HCT116 (cell line): Measurements from ENCODE around the gene PIKFYVE. TPM values are rescaled to one million over a fixed set of nuclear protein-coding genes. Genes with fewer than 3 reads are reported as not detected.

Experiments used
- ATAC-seq: fragments of 200-7000 bp; cut with Tn5 transposase; 2 replicates; pipeline ENCODE4 v1.9.1; 2020; ENCODE audit warnings: mild to moderate bottlenecking, moderate library complexity
- BruUV-seq: library from RNA; stranded (reverse); fragments of 400-500 nt; replicated peaks from 2 replicates; lab custom pipeline; 2021; lab: Mats Ljungman, UMichigan
- CTCF ChIA-PET: fragments of 300-600 bp; sonication (Branson Sonifier 250); formaldehyde crosslinking; loops from one replicate; lab custom pipeline; 2021; ENCODE audit warnings: antibody characterized with exemption; lab: Charles Lee
- POLR2A ChIA-PET: fragments of 300-600, 350-600 bp; sonication (Branson Sonifier 250); formaldehyde crosslinking; loops from one replicate; lab custom pipeline; 2021; ENCODE audit warnings: antibody characterized with exemption; lab: Charles Lee
- RAD21 ChIA-PET, 2 experiments: fragments of 300-600 bp; sonication (Branson Sonifier 250); formaldehyde crosslinking; loops; one replicate each; lab custom pipeline; 2023; ENCODE audit warnings: low total read pairs in 2 of 2; ENCODE audit not compliant: uncharacterized antibody in 2 of 2, unreplicated experiment in 2 of 2, low non-redundant PET in 1 of 2; lab: Charles Lee
- DNase-seq: peaks from one replicate; pipeline ENCODE4 v3.0.0-alpha.2; 2010; ENCODE audit warnings: low read depth, low spot score
- H2AFZ ChIP-seq: fragments of 200-600 bp; shearing (Covaris generic), sonication (generic); 2 replicates; pipeline ENCODE4 v1.6.1; 2017; ENCODE audit warnings: low read depth, mixed run types, mixed read lengths, antibody characterized with exemption, low read length; ENCODE audit not compliant: poor library complexity, severe bottlenecking
- H3K27ac ChIP-seq: 2 replicates; pipeline ENCODE4 v1.5.1; 2012; ENCODE audit warnings: low read depth, low read length
- H3K27me3 ChIP-seq: fragments of 200-600 bp; sonication (generic); 2 replicates; pipeline ENCODE4 v1.6.1; 2016; ENCODE audit warnings: mixed run types, low read length, mixed read lengths; ENCODE audit not compliant: insufficient read depth
- H3K36me3 ChIP-seq, 2 experiments: fragments of 200-500 bp in 1 of 2; fragments of 200-600 bp in 1 of 2; sonication (Bioruptor generic) in 1 of 2; sonication (generic) in 1 of 2; 2 replicates each; pipeline versions ENCODE4 v1.5.1 to v1.6.1; 2014 to 2016; ENCODE audit warnings: low read length in 2 of 2, inconsistent platforms in 1 of 2, mixed read lengths in 1 of 2, mixed run types in 1 of 2; ENCODE audit not compliant: insufficient read depth in 2 of 2, control insufficient read depth in 1 of 2
- H3K4me1 ChIP-seq, 2 experiments: fragments of 200-600 bp in 1 of 2; sonication (generic) in 1 of 2; 2 replicates each; pipeline versions ENCODE4 v1.5.1 to v1.6.1; 2012 to 2017; ENCODE audit warnings: low read length in 2 of 2, inconsistent platforms in 1 of 2, mild to moderate bottlenecking in 1 of 2, mixed read lengths in 1 of 2, mixed run types in 1 of 2, moderate library complexity in 1 of 2; ENCODE audit not compliant: insufficient read depth in 2 of 2, control insufficient read depth in 1 of 2
- H3K4me2 ChIP-seq: fragments of 200-600 bp; sonication (generic); 2 replicates; pipeline ENCODE4 v1.6.1; 2017; ENCODE audit warnings: mixed run types, low read length, mixed read lengths
- H3K4me3 ChIP-seq, 2 experiments: fragments of 200-600 bp in 1 of 2; sonication (generic) in 1 of 2; replicated peaks in 1 of 2; 2 replicates each; pipeline ENCODE4 v1.5.1; 2011 to 2016; ENCODE audit warnings: low read length in 2 of 2, control low read depth in 1 of 2, low read depth in 1 of 2, mild to moderate bottlenecking in 1 of 2, mixed read lengths in 1 of 2, mixed run types in 1 of 2
- H3K79me2 ChIP-seq: fragments of 200-600 bp; sonication (generic); 2 replicates; pipeline ENCODE4 v1.6.1; 2017; ENCODE audit warnings: mild to moderate bottlenecking, mixed run types, low read length, moderate library complexity, mixed read lengths; ENCODE audit not compliant: insufficient read depth
- H3K9ac ChIP-seq: fragments of 200-600 bp; sonication (generic); 2 replicates; pipeline ENCODE4 v1.6.1; 2016; ENCODE audit warnings: low read length, mixed read lengths
- H3K9me2 ChIP-seq: fragments of 200-600 bp; sonication (generic), shearing (Covaris generic); 2 replicates; pipeline ENCODE4 v1.6.1; 2017; ENCODE audit warnings: mixed run types, mild to moderate bottlenecking, moderate library complexity; ENCODE audit not compliant: insufficient read depth
- H3K9me3 ChIP-seq, 2 experiments: fragments of 200-500 bp in 1 of 2; fragments of 200-600 bp in 1 of 2; sonication (Bioruptor generic) in 1 of 2; sonication (generic) in 1 of 2; 2 replicates each; pipeline ENCODE4 v1.6.1; 2014 to 2017; ENCODE audit warnings: low read length in 2 of 2, mixed read lengths in 2 of 2, inconsistent platforms in 1 of 2, low read depth in 1 of 2, mild to moderate bottlenecking in 1 of 2, mixed run types in 1 of 2, moderate library complexity in 1 of 2; ENCODE audit not compliant: control insufficient read depth in 1 of 2, insufficient read depth in 1 of 2
- H4K20me1 ChIP-seq: fragments of 200-600 bp; sonication (generic), shearing (Covaris generic); 2 replicates; pipeline ENCODE4 v1.6.1; 2017; ENCODE audit warnings: mixed run types, mild to moderate bottlenecking, moderate library complexity; ENCODE audit not compliant: insufficient read depth
- ATF3 ChIP-seq: IDR thresholded peaks from 2 replicates; pipeline ENCODE4 v1.6.1; 2012
- CEBPB ChIP-seq: IDR thresholded peaks from 2 replicates; pipeline ENCODE4 v1.6.1; 2012; ENCODE audit warnings: low read depth
- EGR1 ChIP-seq: IDR thresholded peaks from 2 replicates; pipeline ENCODE4 v1.6.1; 2012; ENCODE audit warnings: low read depth
- ELF1 ChIP-seq: IDR thresholded peaks from 2 replicates; pipeline ENCODE4 v1.6.1; 2012; ENCODE audit warnings: low read depth, borderline replicate concordance
- EZH2phosphoT487 ChIP-seq: fragments of 200-600 bp; IDR thresholded peaks from 2 replicates; pipeline ENCODE4 v1.6.1; 2018; ENCODE audit warnings: antibody characterized with exemption, borderline replicate concordance
- FOSL1 ChIP-seq: IDR thresholded peaks from 2 replicates; pipeline ENCODE4 v1.6.1; 2012; ENCODE audit warnings: low read depth
- MAX ChIP-seq: IDR thresholded peaks from 2 replicates; pipeline ENCODE4 v1.6.1; 2012
- RAD21 ChIP-seq: IDR thresholded peaks from 2 replicates; pipeline ENCODE4 v1.6.1; 2012; ENCODE audit warnings: low read depth, mild to moderate bottlenecking
- SP1 ChIP-seq: IDR thresholded peaks from 2 replicates; pipeline ENCODE4 v1.6.1; 2012; ENCODE audit warnings: low read depth
- SRF ChIP-seq: IDR thresholded peaks from 2 replicates; pipeline ENCODE4 v1.6.1; 2012; ENCODE audit warnings: low read depth
- TCF7L2 ChIP-seq: IDR thresholded peaks from 2 replicates; pipeline ENCODE4 v1.7.0; 2011; ENCODE audit warnings: borderline replicate concordance, inconsistent platforms; ENCODE audit not compliant: insufficient read depth, insufficient read length; ENCODE audit errors: extremely low read depth
- YY1 ChIP-seq: IDR thresholded peaks from 2 replicates; pipeline ENCODE4 v1.6.1; 2011; ENCODE audit warnings: low read length, low read depth, moderate library complexity, mild to moderate bottlenecking; ENCODE audit not compliant: insufficient replicate concordance; ENCODE audit errors: extremely low read depth
- ZFX ChIP-seq: fragments of 450-650 bp; IDR thresholded peaks from 2 replicates; pipeline ENCODE4 v1.6.1; 2017
- ZNF274 ChIP-seq: fragments of 200-500 bp; sonication (Bioruptor generic); IDR thresholded peaks from 2 replicates; pipeline ENCODE4 v1.6.1; 2014; ENCODE audit warnings: mild to moderate bottlenecking, low read depth, low read length, inconsistent platforms
- intact Hi-C: fragments of 100-400 bp; cut with micrococcal nuclease; formaldehyde crosslinking; loops from 2 replicates; pipeline ENCODE4 v1.10.0; 2022
- total RNA-seq: library from RNA; stranded (reverse); gene quantifications from one replicate; pipeline ENCODE4 v1.2.1, GENCODE V29; 2021; ENCODE audit not compliant: unreplicated experiment
- TF ChIP-seq, protein P1 (sequence below), 3 experiments: fragments of 200-600 bp in 1 of 3; sonication (generic) in 1 of 3; IDR thresholded peaks in 2 of 3; conservative IDR thresholded peaks in 1 of 3; 2 replicates each; pipeline ENCODE4 v1.5.1; 2012 to 2017; ENCODE audit warnings: low read depth in 2 of 3, low read length in 2 of 3, antibody characterized with exemption in 1 of 3, borderline replicate concordance in 1 of 3, control low read depth in 1 of 3, mild to moderate bottlenecking in 1 of 3, mixed read lengths in 1 of 3, mixed run types in 1 of 3, moderate library complexity in 1 of 3; ENCODE audit not compliant: insufficient read depth in 1 of 3
- TF ChIP-seq, protein P2 (sequence below): IDR thresholded peaks from 2 replicates; pipeline ENCODE4 v1.6.1; 2012; ENCODE audit warnings: low read depth
- TF ChIP-seq, protein P3 (sequence below): IDR thresholded peaks from 2 replicates; pipeline ENCODE4 v1.6.1; 2011; ENCODE audit warnings: mild to moderate bottlenecking, low read length, moderate library complexity; ENCODE audit not compliant: insufficient replicate concordance; ENCODE audit errors: extremely low read depth

PIKFYVE gene
- total RNA-seq, 1 experiment from 2014 or later, result 21.8 TPM

DNA sequence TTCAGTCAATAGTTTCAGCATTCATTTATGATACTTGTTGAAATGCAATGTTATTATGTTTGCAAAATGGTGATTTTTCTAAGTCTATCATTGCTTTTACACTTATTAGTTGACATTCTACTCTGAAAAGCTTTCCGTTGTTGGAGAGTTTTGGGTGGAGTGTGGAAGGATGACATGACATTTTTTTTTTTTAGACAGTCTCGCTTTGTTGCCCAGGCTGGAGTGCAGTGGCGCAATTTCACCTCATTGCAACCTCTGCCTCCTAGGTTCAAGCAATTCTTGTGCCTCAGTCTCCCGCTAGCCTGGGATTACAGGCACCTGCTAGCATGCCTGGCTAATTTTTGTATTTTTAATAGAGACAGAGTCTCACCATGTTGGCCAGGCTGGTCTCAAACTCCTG, 29.8 kb downstream of the PIKFYVE start:
- ATAC-seq, result no peak
- RAD21 ChIA-PET, result no interaction called here
- H3K9me2 ChIP-seq, result no peaks in the 10 kb centered on the region

More for the DNA sequence above, 29.8 kb downstream of the PIKFYVE start:
- H3K4me2 ChIP-seq, result no peak overlapping the region
- TF ChIP-seq TCF7L2, result no peak
- no peak for TF ChIP-seq ZNF274
- TF ChIP-seq MAX, result no peak
- no peak for TF ChIP-seq YY1
- TF ChIP-seq EGR1, result no peak
- no peak for TF ChIP-seq ELF1
- TF ChIP-seq, protein P1, sequence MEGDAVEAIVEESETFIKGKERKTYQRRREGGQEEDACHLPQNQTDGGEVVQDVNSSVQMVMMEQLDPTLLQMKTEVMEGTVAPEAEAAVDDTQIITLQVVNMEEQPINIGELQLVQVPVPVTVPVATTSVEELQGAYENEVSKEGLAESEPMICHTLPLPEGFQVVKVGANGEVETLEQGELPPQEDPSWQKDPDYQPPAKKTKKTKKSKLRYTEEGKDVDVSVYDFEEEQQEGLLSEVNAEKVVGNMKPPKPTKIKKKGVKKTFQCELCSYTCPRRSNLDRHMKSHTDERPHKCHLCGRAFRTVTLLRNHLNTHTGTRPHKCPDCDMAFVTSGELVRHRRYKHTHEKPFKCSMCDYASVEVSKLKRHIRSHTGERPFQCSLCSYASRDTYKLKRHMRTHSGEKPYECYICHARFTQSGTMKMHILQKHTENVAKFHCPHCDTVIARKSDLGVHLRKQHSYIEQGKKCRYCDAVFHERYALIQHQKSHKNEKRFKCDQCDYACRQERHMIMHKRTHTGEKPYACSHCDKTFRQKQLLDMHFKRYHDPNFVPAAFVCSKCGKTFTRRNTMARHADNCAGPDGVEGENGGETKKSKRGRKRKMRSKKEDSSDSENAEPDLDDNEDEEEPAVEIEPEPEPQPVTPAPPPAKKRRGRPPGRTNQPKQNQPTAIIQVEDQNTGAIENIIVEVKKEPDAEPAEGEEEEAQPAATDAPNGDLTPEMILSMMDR (IDR thresholded peaks at IDR 0.05 in 2 of 3, conservative IDR thresholded peaks at IDR 0.05 in 1 of 3; ENCODE audit: borderline replicate concordance in 1 of 3, insufficient read depth in 1 of 3, low read depth in 2 of 3, low read length in 2 of 3), result no peak
- no peak for TF ChIP-seq ZFX
- TF ChIP-seq FOSL1, result no peak
- TF ChIP-seq SP1, result no peak
- TF ChIP-seq, protein P2, sequence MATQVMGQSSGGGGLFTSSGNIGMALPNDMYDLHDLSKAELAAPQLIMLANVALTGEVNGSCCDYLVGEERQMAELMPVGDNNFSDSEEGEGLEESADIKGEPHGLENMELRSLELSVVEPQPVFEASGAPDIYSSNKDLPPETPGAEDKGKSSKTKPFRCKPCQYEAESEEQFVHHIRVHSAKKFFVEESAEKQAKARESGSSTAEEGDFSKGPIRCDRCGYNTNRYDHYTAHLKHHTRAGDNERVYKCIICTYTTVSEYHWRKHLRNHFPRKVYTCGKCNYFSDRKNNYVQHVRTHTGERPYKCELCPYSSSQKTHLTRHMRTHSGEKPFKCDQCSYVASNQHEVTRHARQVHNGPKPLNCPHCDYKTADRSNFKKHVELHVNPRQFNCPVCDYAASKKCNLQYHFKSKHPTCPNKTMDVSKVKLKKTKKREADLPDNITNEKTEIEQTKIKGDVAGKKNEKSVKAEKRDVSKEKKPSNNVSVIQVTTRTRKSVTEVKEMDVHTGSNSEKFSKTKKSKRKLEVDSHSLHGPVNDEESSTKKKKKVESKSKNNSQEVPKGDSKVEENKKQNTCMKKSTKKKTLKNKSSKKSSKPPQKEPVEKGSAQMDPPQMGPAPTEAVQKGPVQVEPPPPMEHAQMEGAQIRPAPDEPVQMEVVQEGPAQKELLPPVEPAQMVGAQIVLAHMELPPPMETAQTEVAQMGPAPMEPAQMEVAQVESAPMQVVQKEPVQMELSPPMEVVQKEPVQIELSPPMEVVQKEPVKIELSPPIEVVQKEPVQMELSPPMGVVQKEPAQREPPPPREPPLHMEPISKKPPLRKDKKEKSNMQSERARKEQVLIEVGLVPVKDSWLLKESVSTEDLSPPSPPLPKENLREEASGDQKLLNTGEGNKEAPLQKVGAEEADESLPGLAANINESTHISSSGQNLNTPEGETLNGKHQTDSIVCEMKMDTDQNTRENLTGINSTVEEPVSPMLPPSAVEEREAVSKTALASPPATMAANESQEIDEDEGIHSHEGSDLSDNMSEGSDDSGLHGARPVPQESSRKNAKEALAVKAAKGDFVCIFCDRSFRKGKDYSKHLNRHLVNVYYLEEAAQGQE, result no peak
- TF ChIP-seq, protein P3, sequence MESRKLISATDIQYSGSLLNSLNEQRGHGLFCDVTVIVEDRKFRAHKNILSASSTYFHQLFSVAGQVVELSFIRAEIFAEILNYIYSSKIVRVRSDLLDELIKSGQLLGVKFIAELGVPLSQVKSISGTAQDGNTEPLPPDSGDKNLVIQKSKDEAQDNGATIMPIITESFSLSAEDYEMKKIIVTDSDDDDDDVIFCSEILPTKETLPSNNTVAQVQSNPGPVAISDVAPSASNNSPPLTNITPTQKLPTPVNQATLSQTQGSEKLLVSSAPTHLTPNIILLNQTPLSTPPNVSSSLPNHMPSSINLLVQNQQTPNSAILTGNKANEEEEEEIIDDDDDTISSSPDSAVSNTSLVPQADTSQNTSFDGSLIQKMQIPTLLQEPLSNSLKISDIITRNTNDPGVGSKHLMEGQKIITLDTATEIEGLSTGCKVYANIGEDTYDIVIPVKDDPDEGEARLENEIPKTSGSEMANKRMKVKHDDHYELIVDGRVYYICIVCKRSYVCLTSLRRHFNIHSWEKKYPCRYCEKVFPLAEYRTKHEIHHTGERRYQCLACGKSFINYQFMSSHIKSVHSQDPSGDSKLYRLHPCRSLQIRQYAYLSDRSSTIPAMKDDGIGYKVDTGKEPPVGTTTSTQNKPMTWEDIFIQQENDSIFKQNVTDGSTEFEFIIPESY, result no peak
- no peak for TF ChIP-seq CEBPB
- no peak for TF ChIP-seq EZH2phosphoT487
- no peak for TF ChIP-seq SRF
- TF ChIP-seq RAD21, result no peak
- TF ChIP-seq ATF3, result no peak
- TF ChIP-seq, all 23 proteins: peak for 0
- ChIA-PET POLR2A (no interaction called here), CTCF (no interaction called here)
- no TSS peak for BruUV-seq
- Histone ChIP-seq H3K36me3 (peaks cover 0 to 2% of the 10 kb centered on the region in 2 experiments; a peak in 1 of 4 replicates), H3K9ac (no peak overlapping the region), H2AFZ (no peak overlapping the region), H3K4me1 (no peaks in the 10 kb centered on the region), H3K27ac (no peak overlapping the region), H4K20me1 (no peaks in the 10 kb centered on the region), H3K79me2 (peaks cover 6% of the 10 kb centered on the region; the same call in 1 of the 2 replicates), H3K27me3 (no peaks in the 10 kb centered on the region), H3K4me3 (no peak overlapping the region), H3K9me3 (no peaks in the 10 kb centered on the region)
- no peak for DNase-seq
- intact Hi-C loops, result no loop called here
